Stimulated activated CD4-positive, alpha-beta T cell treated with anti-CD3 and anti-CD28 coated beads, Interleukin-15, amount 100 ng/mL, for 1 hour (primary cell): ENCODE measurements around the gene CFAP251.
A peak's percentile ranks its signal among the peaks of the same experiment; 100 is the strongest.

ENCODE experiments used
- DNase-seq, 2 donors: peaks; one replicate each; pipeline ENCODE4 v3.0.0-alpha.2; 2020; ENCODE audit warnings: low read depth in 1 of 2, low spot score in 1 of 2

CFAP251 gene

GRCh38 chr12:122001466-122002209, 83.2 kb downstream of the CFAP251 start:
- no peak for DNase-seq

- no peak for DNase-seq
Measured at GRCh38 chr12:122003651-122004611, 85.5 kb downstream of the CFAP251 start.

GRCh38 chr12:122004633-122005071, 86.3 kb downstream of the CFAP251 start:
- no peak for DNase-seq

- no peak for DNase-seq
Measured at GRCh38 chr12:122005252-122005776, 86.9 kb downstream of the CFAP251 start.

- DNase-seq = no peak
Measured at GRCh38 chr12:122006186-122006926, 88.0 kb downstream of the CFAP251 start.

- DNase-seq = no peak
Measured at GRCh38 chr12:122009741-122010140, 91.3 kb downstream of the CFAP251 start.

GRCh38 chr12:122012184-122012583, 93.8 kb downstream of the CFAP251 start:
- DNase-seq = no peak

GRCh38 chr12:122013136-122013535, 94.7 kb downstream of the CFAP251 start:
- no peak for DNase-seq

GRCh38 chr12:122013791-122014590, 95.6 kb downstream of the CFAP251 start:
- no peak for DNase-seq

- no peak for DNase-seq
Measured at GRCh38 chr12:122014781-122015180, 96.4 kb downstream of the CFAP251 start.

GRCh38 chr12:122018457-122018856, 100.1 kb downstream of the CFAP251 start:
- DNase-seq = no peak

GRCh38 chr12:122018937-122019336, 100.5 kb downstream of the CFAP251 start:
- no peak for DNase-seq

GRCh38 chr12:122020795-122021192, 102.4 kb downstream of the CFAP251 start:
- DNase-seq = no peak

- DNase-seq = no peak
Measured at GRCh38 chr12:122021193-122021821, 102.9 kb downstream of the CFAP251 start.

- DNase-seq = peak; percentile 28 to 54
Measured at GRCh38 chr12:122021822-122022392, 103.5 kb downstream of the CFAP251 start, which contains the start of gene BCL7A. Gene BCL7A, plus strand, starts transcription at chr12:122021884. Its CDS starts 208 bp downstream, at chr12:122022092.

GRCh38 chr12:122022393-122023338, 104.3 kb downstream of the CFAP251 start:
- peak in 1 of 2 donors; percentile 22 for DNase-seq

GRCh38 chr12:122023339-122024131, 105.1 kb downstream of the CFAP251 start:
- DNase-seq = no peak
